NOMO-1 treated with dmso at 0.1 percent for 144 hours (cell line): ENCODE measurements around the gene WWC1.
"Not testable (repeated sequence)": the region's sequence is repeated elsewhere in the genome, so short reads cannot be mapped to it uniquely, and the experiment has no call there.

Experiments
- DNase-seq: peaks from one replicate; lab custom pipeline; 2025; ENCODE audit not compliant: unreplicated experiment; lab: John Stamatoyannopoulos, UW

The WWC1 gene

GRCh38 chr5:168434001-168434400 lies 142.6 kb downstream of the WWC1 start:
- no peak for DNase-seq

- no peak for DNase-seq
Observed at GRCh38 chr5:168434746-168435321, 143.4 kb downstream of the WWC1 start.

GRCh38 chr5:168435340-168435739 lies 143.9 kb downstream of the WWC1 start:
- DNase-seq, result not testable (repeated sequence)

GRCh38 chr5:168438349-168438748 lies 146.9 kb downstream of the WWC1 start:
- DNase-seq, result no peak

GRCh38 chr5:168443533-168443932 lies 152.1 kb downstream of the WWC1 start:
- DNase-seq, result no peak

GRCh38 chr5:168443950-168444700 lies 152.7 kb downstream of the WWC1 start:
- DNase-seq, result no peak

GRCh38 chr5:168446983-168447619 lies 155.7 kb downstream of the WWC1 start:
- no peak for DNase-seq

GRCh38 chr5:168447808-168448207 lies 156.4 kb downstream of the WWC1 start:
- no peak for DNase-seq

GRCh38 chr5:168449166-168449565 lies 157.7 kb downstream of the WWC1 start:
- DNase-seq, result no peak

GRCh38 chr5:168451565-168451964 lies 160.1 kb downstream of the WWC1 start:
- DNase-seq, result no peak

- DNase-seq, result no peak
Observed at GRCh38 chr5:168455201-168455600, 163.8 kb downstream of the WWC1 start.

- DNase-seq, result no peak
Observed at GRCh38 chr5:168457542-168457941, 166.1 kb downstream of the WWC1 start.

GRCh38 chr5:168460606-168461005 lies 169.2 kb downstream of the WWC1 start:
- DNase-seq, result no peak

GRCh38 chr5:168463081-168463480 lies 171.6 kb downstream of the WWC1 start:
- DNase-seq, result no peak

- no peak for DNase-seq
Observed at GRCh38 chr5:168464214-168464613, 172.8 kb downstream of the WWC1 start.

- DNase-seq, result no peak
Observed at GRCh38 chr5:168464641-168465040, 173.2 kb downstream of the WWC1 start.

GRCh38 chr5:168467755-168468330 lies 176.4 kb downstream of the WWC1 start:
- no peak for DNase-seq

- DNase-seq, result no peak
Observed at GRCh38 chr5:168468836-168469235, 177.4 kb downstream of the WWC1 start.

GRCh38 chr5:168469816-168470215 lies 178.4 kb downstream of the WWC1 start:
- no peak for DNase-seq

GRCh38 chr5:168471785-168472184 lies 180.3 kb downstream of the WWC1 start:
- no peak for DNase-seq

GRCh38 chr5:168472329-168472728 lies 180.9 kb downstream of the WWC1 start:
- no peak for DNase-seq

- no peak for DNase-seq
Observed at GRCh38 chr5:168474319-168474718, 182.9 kb downstream of the WWC1 start.
